IMR-90 (cell line): ENCODE results near the gene NUP37.

ENCODE experiments used
- CHD1 ChIP-seq: IDR thresholded peaks from 2 replicates; pipeline ENCODE4 v1.6.1; 2012; ENCODE audit warnings: low read depth, low read length, improper control_type of control experiment
- CTCF ChIP-seq: conservative IDR thresholded peaks from 2 replicates; pipeline ENCODE4 v1.5.1; 2012; ENCODE audit warnings: mild to moderate bottlenecking, low read depth, low read length, improper control_type of control experiment
- POLR2A ChIP-seq: IDR thresholded peaks from 2 replicates; pipeline ENCODE4 v1.6.1; 2012; ENCODE audit warnings: mild to moderate bottlenecking, low read depth, low read length
- RAD21 ChIP-seq: IDR thresholded peaks from 2 replicates; pipeline ENCODE4 v1.6.1; 2012; ENCODE audit warnings: low read length, improper control_type of control experiment
- RFX5 ChIP-seq: IDR thresholded peaks from 2 replicates; pipeline ENCODE4 v1.8.0; 2012; ENCODE audit warnings: low read depth, mild to moderate bottlenecking, low read length, moderate library complexity
- USF2 ChIP-seq: fragments of 150-350 bp; IDR thresholded peaks from 2 replicates; pipeline ENCODE4 v1.6.1; 2017; ENCODE audit warnings: mild to moderate bottlenecking, antibody characterized with exemption, low read length, low read depth

GRCh38 chr12:102120564-102120873 is 605 bp upstream of the NUP37 start:
- no peak for TF ChIP-seq CHD1
- no peak for TF ChIP-seq CTCF
- no peak for TF ChIP-seq USF2
- TF ChIP-seq RFX5, result no peak
- TF ChIP-seq POLR2A, result no peak
- no peak for TF ChIP-seq RAD21
